ENCODE data around the gene SLC39A11. TPM values are rescaled to one million over a fixed set of nuclear protein-coding genes. Genes with fewer than 3 reads are reported as not detected.
A peak's percentile ranks its signal among the peaks of the same experiment; 100 is the strongest.
"Not testable (repeated sequence)": the region's sequence is repeated elsewhere in the genome, so short reads cannot be mapped to it uniquely, and the experiment has no call there.

SLC39A11 gene
- total and polyA plus RNA-seq, 8 donors: 13.6 to 49.0 (median 17.5) TPM

- Histone ChIP-seq H3K4me3 (no peak overlapping the region), H3K27me3 (no peaks in the 10 kb centered on the region), H3K4me1 (peaks cover 0 to 49% of the 10 kb centered on the region in 2 donors), H3K9me3 (no peaks in the 10 kb centered on the region), H3K27ac (no peak overlapping the region), H3K36me3 (no peaks in the 10 kb centered on the region)
- intact Hi-C loops (cut with DNase I): no loop called here
- TF ChIP-seq CTCF (IDR thresholded peaks at IDR 0.05): no peak
- ATAC-seq (no peak), DNase-seq (no peak)
These were observed 27.1 kb downstream of the SLC39A11 start for GRCh38 chr17:73065376-73065775.

- H3K27ac ChIP-seq: peak overlapping the region in 1 of 2 donors; percentile 33
- no peak for ATAC-seq
- intact Hi-C loops (cut with DNase I): no loop called here
- H3K27me3 ChIP-seq: no peaks in the 10 kb centered on the region
- DNase-seq: no peak
- H3K4me1 ChIP-seq: peaks cover 0 to 52% of the 10 kb centered on the region in 2 donors
- no peaks in the 10 kb centered on the region for H3K9me3 ChIP-seq
- H3K36me3 ChIP-seq: no peaks in the 10 kb centered on the region
- no peak for TF ChIP-seq CTCF (IDR thresholded peaks at IDR 0.05)
- no peak overlapping the region for H3K4me3 ChIP-seq
These were observed 28.2 kb downstream of the SLC39A11 start for GRCh38 chr17:73064084-73064938.

DNA sequence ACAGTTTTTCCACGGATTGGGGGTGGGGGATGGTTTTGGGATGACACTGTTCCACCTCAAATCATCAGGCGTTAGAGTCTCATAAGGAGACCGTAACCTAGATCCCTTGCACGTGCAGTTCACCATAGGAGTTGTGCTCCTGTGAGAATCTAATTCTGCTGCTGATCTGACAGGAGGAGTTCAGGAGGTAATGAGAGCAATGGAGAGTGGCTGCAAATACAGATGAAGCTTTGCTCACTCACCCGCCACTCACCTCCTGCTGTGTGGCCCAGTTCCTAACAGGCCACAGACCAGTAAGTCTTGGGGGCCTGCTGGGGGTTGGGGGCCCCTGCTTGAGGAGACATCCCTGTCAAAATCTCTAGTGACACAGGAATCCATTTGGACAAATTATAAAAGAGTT, 29.8 kb downstream of the SLC39A11 start:
- Histone ChIP-seq H3K4me3 (no peak overlapping the region), H3K9me3 (no peaks in the 10 kb centered on the region), H3K27me3 (no peaks in the 10 kb centered on the region), H3K36me3 (no peaks in the 10 kb centered on the region), H3K4me1 (peaks cover 0 to 43% of the 10 kb centered on the region in 2 donors), H3K27ac (no peak overlapping the region)
- intact Hi-C loops (cut with DNase I): no loop called here
- DNase-seq (no peak), ATAC-seq (no peak)
- no peak for TF ChIP-seq CTCF (IDR thresholded peaks at IDR 0.05)

GRCh38 chr17:73061161-73061560, 31.3 kb downstream of the SLC39A11 start:
- no peak for TF ChIP-seq CTCF (IDR thresholded peaks at IDR 0.05)
- DNase-seq (no peak), ATAC-seq (no peak)
- H3K27ac ChIP-seq: peak overlapping the region in 1 of 2 donors; percentile 75
- H3K9me3 ChIP-seq: no peaks in the 10 kb centered on the region
- no peaks in the 10 kb centered on the region for H3K36me3 ChIP-seq
- intact Hi-C loops (cut with DNase I): no loop called here
- peaks cover 0 to 43% of the 10 kb centered on the region in 2 donors for H3K4me1 ChIP-seq
- no peak overlapping the region for H3K4me3 ChIP-seq
- H3K27me3 ChIP-seq: no peaks in the 10 kb centered on the region

DNA sequence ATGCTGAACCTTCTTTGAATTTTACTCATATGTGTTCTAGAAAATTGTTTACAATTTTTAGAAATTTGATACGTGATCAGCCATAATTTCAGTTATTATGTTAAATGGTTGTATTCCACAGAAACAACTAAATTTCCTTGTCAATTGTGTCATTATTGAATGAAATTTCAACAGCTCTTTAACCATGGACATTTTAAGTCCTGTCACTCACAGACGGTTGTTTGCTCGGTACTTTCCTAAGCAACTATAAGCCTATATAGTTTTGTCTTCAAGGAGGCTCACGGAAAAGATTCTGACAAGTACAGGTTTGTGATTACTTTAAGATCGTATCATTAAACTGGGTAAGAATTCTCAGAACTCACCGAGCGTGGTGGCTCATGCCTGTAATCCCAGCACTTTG, 31.8 kb downstream of the SLC39A11 start:
- Histone ChIP-seq H3K27me3 (no peaks in the 10 kb centered on the region), H3K4me1 (peaks cover 0 to 43% of the 10 kb centered on the region in 2 donors), H3K27ac (peak overlapping the region in 1 of 2 donors; percentile 75), H3K36me3 (no peaks in the 10 kb centered on the region), H3K9me3 (no peaks in the 10 kb centered on the region), H3K4me3 (no peak overlapping the region)
- DNase-seq (no peak), ATAC-seq (no peak)
- intact Hi-C loops (cut with DNase I): no loop called here
- no peak for TF ChIP-seq CTCF (IDR thresholded peaks at IDR 0.05)

DNA sequence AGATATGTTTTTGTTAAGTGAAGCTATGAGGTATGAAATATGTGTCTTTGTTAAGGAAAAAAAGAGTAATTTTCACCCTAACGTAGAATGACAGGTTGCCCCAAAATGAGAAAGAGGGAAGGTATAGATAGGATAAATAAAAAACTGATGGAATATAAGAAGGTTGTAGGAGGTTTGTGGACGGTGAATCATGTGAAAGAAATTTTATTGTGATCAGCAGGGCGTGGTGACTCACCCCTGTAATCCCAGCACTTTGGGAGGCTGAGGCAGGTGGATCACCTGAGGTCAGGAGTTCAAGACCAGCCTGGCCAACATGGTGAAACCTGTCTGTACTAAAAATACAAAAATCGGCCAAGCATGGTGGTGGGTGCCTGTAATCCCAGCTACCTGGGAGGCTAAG, 32.8 kb downstream of the SLC39A11 start:
- intact Hi-C loops (cut with DNase I); ATAC-seq: not testable (repeated sequence)

More for the DNA sequence above, 32.8 kb downstream of the SLC39A11 start:
- H3K27ac ChIP-seq, H3K4me3 ChIP-seq, DNase-seq, H3K36me3 ChIP-seq, H3K27me3 ChIP-seq, H3K9me3 ChIP-seq: not testable (repeated sequence)
- peaks cover 0 to 38% of the 10 kb centered on the region in 2 donors for H3K4me1 ChIP-seq
